GM21717 (cell line): ENCODE results near the gene ATP2B2.
A peak's percentile ranks its signal among the peaks of the same experiment; 100 is the strongest.

Source experiments
- ATAC-seq: cut with Tn5 transposase; IDR thresholded peaks from one replicate; pipeline ENCODE4 v1.9.1; 2021; ENCODE audit warnings: mild to moderate bottlenecking, moderate library complexity; ENCODE audit not compliant: unreplicated experiment

The ATP2B2 gene

GRCh38 chr3:10405816-10406215 is 99.6 kb downstream of the ATP2B2 start:
- ATAC-seq: no peak

GRCh38 chr3:10404876-10405275 is 100.5 kb downstream of the ATP2B2 start:
- ATAC-seq: no peak

- ATAC-seq: no peak
Observed at GRCh38 chr3:10404377-10404776, 101.0 kb downstream of the ATP2B2 start.

- ATAC-seq: no peak
Observed at GRCh38 chr3:10401990-10402761, 103.2 kb downstream of the ATP2B2 start.

- no peak for ATAC-seq
Observed at GRCh38 chr3:10400749-10401495, 104.5 kb downstream of the ATP2B2 start.

- no peak for ATAC-seq
Observed at GRCh38 chr3:10400050-10400748, 105.2 kb downstream of the ATP2B2 start.

- ATAC-seq: no peak
Observed at GRCh38 chr3:10399634-10400033, 105.8 kb downstream of the ATP2B2 start.

GRCh38 chr3:10398341-10398740 is 107.0 kb downstream of the ATP2B2 start:
- no peak for ATAC-seq

- ATAC-seq: no peak
Observed at GRCh38 chr3:10397879-10398278, 107.5 kb downstream of the ATP2B2 start.

- no peak for ATAC-seq
Observed at GRCh38 chr3:10396931-10397330, 108.5 kb downstream of the ATP2B2 start.

- no peak for ATAC-seq
Observed at GRCh38 chr3:10396083-10396482, 109.3 kb downstream of the ATP2B2 start.

GRCh38 chr3:10395671-10396070 is 109.7 kb downstream of the ATP2B2 start:
- ATAC-seq: no peak

GRCh38 chr3:10395196-10395595 is 110.2 kb downstream of the ATP2B2 start:
- ATAC-seq: no peak

GRCh38 chr3:10394491-10395025 is 110.8 kb downstream of the ATP2B2 start:
- ATAC-seq: no peak

- ATAC-seq: no peak
Observed at GRCh38 chr3:10393514-10393913, 111.9 kb downstream of the ATP2B2 start.

GRCh38 chr3:10392906-10393461 is 112.4 kb downstream of the ATP2B2 start:
- no peak for ATAC-seq

GRCh38 chr3:10392244-10392643 is 113.1 kb downstream of the ATP2B2 start:
- ATAC-seq: no peak

GRCh38 chr3:10391391-10391790 is 114.0 kb downstream of the ATP2B2 start:
- ATAC-seq: no peak

GRCh38 chr3:10390641-10391373 is 114.6 kb downstream of the ATP2B2 start:
- ATAC-seq: no peak

GRCh38 chr3:10389995-10390394 is 115.4 kb downstream of the ATP2B2 start:
- peak; percentile 87 for ATAC-seq
